Glomerular endothelial cell (primary cell): ENCODE results near the gene RAI14. TPM values are rescaled to one million over a fixed set of nuclear protein-coding genes. Genes with fewer than 3 reads are reported as not detected.
A peak's percentile ranks its signal among the peaks of the same experiment; 100 is the strongest.

Experiments
- DNase-seq: peaks from one replicate; pipeline ENCODE4 v3.0.0-alpha.2; 2011; ENCODE audit warnings: low read depth, low spot score; ENCODE audit errors: extremely low read depth
- total RNA-seq: library from RNA; depleted of rRNA; stranded (reverse); fragments of >200 nt; gene quantifications from 2 replicates; pipeline ENCODE4 v1.2.3, GENCODE V29; 2015

Gene RAI14
- total RNA-seq, 1 donor from 2014 or later = 250 TPM

DNA sequence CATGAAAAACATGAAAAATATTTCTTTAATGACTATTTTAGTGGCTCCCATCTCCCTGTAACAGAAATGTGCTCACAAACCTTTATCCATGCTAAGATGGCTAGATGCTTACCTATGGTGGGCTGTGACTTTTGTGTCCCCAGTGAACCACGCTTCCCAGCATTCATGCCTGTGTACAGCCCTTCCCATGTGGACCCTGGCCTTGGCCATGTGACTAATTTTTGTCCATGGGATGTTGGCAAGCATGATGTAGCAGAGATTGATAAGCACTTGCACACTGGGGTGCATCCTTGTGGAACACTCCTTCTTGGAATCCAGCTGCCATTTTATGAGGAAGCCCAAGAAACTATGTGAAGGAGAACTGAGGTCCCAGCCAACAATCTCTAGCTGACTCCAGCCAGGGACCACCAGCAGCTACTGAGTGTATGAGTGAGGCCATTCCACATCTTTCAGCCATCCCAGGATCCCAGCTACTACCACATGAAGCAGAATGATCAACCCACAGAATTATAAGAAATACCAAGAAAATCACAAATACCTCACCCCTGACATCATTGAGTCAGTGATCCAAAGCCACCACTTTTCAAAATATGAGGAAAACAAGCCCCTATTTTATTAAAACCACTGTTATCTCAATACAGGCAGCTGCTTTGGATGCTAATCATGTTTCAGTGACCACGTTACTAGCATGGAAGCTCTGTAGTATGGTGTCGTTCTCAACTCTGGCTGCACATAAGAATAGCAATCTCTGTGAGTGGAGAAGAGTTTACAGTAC, 16.1 kb upstream of the RAI14 start:
- no peak for DNase-seq

DNA sequence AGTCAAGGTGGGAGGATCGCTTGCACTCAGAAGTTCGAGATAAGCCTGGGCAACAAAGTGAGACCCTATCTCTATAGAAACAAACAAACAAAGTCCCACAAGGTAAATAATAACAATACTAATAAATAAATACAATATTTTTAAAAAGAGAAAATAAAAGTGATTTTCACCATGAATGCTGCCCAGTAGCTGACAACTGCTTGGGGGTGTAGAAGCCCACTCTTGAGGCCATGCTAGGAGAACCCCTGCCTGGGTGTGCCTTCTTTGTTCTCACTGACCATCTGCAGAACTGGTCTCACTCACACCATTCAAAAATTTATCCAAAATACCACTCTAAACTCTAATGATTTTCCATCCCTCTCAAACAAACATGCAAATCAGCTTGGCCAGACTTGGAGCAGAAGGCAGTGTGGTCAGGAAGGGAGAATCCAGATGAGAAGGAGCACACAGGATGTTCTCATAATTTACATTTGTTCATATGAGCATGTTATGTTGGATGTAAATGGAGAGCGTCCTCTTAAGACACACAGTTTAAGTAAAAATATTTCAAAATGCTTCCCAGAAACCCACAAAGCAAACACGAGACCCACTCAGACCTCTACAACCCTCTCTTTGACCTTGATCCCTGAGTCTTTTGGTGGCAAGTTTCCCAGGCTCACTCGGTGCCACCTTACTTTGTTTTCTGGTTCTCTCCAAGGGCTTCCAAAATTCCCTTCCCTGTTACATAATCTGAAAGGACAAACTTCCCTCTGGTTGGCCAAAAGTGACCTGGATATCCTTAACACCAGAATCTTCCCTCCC, 7.9 kb upstream of the RAI14 start:
- DNase-seq = no peak

DNA sequence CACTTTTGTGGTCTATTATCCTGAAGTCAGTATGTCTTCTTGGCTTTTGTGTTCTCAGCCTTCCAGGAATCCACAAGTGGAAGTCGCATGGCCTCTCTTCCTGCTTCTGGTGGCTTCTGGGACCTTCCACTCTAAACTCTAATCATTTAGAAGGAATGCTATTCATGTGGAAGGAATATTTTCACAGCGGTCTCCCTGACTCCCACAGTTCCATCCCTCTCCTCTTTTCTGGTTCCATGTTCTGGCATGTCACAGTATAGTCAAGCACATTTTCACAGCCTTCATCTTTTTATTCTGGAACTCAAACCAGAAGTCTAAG, 7.3 kb upstream of the RAI14 start:
- DNase-seq = no peak

DNA sequence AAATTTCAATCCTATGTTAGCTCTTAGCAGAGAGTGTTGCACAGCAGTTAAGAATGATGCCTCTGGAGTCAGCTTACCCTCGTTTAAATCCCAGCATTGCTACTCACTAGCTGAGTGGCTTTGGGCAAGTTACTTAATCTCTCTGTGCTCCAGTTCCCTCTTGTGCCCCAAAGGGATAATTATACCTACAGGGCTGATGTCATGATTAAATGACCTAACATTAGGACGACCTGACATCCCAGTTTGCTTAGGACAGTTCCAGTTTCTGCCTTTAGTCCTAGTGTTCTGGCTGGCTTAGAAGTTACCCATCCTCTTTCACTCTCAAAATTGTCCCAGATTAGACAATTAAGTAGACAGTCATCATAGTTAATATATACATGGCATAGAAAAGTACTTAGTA, 4.3 kb upstream of the RAI14 start:
- no peak for DNase-seq

DNA sequence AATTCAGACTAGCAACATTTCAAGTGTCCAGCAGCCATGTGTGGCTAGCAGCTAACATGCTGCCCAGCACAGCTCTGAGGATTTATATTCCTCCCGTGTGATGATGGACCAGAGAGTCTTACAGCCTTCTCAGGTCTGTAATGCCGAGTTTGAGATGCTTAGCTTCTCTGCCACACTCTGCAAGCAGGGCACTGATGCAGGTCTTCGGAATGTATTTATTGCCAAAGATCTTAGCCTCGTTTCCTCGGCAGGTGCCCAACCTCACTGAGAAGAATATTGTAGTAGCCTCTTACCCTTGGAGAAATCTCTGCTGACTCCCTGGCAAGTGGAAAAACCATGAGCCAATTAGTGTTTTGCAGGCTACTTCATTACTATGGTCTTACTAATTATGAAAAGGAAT, 3.7 kb upstream of the RAI14 start:
- DNase-seq = no peak

DNA sequence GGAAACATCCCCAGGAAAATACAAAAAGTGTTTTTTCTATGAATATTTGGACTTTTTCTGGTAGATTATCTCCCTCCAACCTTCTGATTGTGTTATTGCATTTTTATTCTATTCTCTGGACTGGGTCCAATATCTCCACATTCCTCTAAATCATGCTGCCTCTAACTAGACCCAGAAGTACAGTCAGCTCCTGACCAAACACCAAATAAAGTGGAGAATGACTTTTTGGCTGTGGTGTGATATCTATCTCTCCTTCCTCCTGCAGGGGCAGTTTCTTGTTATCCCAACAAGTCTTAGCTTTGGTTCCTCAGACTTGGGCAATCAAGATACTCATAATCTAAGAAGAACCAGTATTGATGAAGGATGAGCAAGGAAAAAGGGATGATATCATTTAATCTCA, 3.2 kb upstream of the RAI14 start:
- DNase-seq = no peak

DNA sequence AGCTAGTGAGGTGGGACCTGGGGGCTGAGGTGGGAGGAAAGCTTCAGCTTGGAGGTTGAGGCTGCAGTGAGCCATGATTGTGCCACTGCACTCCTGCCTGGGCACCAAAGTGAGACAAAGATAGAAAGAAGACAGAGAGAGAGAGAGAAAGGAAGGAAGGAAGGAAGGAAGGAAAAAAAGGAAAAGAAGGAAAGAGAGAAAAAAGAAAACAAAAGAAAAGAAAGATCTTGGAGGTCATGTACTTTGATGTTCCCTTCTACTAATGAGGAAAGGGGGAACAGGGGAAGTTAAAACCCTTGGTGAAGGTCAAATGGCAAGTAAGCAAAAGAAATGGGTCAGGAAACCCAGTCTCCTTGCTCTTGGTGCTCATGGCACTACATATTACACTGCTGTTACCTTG, 2.4 kb upstream of the RAI14 start:
- DNase-seq = no peak

DNA sequence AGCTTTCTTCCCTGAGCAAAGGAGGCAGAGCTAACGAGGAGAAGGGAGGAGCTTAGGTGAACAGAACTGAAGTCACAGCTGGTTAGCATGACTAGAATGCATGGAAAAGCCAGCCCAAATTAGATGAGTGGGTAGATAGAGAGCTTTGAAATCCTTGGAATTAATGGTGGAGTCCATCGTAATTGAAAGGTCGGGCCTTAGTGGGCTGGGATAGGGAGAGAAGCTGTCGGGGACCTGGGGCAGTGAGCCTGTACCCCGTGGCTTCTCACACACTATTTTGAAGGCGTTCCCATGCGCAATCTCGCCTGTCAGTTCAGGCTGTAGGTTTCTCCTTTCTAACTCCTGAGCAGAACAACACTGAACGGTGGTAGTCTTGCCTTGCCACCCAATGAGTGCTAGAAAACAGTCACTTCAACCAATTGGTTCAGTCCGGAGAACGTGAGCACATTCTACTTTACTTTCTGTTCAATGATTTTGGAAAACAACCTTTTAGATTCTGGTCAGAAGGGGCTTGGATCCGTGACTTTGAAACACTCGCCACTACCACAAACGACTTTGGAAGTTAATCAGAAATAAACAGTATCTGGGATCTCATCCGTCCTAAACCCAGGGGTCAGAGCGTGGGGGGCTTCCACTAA, 655 bp upstream of the RAI14 start:
- DNase-seq = peak; percentile 68

DNA sequence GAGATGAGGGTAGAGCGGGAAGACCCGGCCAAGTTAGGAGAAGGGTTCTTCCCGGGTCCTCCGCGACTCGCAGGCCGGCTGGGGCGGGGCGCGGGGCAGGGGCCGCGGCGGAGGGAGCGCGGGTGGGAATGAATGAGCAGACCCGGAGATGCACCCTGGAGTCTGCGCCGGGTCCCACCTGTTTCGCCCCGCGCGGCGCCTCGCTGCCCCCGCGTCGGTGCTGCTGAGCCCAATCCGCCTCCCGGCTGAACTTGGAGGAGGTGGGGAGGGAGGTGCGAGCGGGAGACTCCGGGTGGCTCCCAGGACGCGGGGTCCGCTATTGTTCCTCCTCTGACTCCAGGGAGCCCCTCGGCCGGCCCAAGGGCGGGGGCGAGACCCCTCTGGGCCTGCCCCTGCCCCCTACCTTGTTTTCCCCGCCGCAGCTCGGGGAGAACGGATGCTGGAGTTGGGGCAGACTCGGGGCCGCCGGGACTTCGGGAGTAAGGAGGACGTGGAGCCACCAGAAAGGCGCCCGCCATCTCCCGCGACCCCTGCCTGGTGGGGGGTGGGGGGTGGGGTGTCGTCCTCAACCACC, 659 bp downstream of the RAI14 start:
- no peak for DNase-seq

DNA sequence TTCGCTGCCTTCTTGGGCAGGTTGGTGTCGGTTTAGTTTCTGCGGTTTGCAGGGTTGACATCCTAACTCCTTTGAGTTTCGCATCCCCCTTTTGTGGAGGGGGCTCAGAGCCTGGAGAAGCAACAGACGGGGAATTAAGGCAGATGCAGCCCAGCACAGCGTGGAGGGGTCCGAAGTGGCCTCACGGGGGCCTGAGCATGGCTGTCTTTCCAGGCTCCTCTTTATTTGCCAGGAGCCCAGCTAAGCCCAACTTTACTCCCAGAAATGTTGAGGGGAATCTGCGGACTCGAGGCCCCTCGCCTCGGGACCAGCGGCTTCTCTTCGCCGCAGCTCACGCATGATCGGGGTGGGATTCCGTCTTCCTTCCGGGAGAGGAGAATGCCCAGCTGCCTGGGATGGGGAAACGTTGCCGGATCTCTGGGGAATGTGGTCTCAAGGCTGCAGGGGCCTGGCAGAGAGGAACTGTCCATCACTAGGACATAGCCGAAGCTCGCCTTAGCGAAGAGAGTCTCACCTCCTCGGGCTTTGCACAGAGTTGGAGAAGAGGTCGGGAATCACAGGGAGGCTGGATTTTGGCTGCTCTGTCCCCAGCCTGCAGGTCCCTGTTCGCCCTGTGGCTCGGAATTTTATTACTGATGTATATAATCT, 1.3 kb downstream of the RAI14 start:
- DNase-seq = no peak

DNA sequence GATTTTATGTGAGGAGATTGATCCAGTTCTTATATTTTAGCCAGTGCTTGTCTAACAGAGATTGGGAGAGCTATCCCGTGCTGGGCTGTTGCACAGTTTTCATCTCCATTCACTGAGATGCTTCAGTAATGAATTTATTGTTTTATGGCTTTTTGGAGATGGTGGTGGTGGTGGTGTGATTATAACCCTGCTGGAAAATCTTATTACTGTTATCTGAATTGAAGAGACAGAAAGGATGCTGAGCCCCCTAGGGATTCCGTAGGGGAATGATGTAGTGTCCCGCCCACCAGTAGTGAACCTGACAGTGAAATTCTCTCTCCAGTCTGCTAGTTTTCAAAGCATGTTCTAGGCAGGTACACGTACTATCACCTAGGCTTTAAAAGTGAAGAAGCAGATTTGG, 1.9 kb downstream of the RAI14 start:
- DNase-seq = no peak

DNA sequence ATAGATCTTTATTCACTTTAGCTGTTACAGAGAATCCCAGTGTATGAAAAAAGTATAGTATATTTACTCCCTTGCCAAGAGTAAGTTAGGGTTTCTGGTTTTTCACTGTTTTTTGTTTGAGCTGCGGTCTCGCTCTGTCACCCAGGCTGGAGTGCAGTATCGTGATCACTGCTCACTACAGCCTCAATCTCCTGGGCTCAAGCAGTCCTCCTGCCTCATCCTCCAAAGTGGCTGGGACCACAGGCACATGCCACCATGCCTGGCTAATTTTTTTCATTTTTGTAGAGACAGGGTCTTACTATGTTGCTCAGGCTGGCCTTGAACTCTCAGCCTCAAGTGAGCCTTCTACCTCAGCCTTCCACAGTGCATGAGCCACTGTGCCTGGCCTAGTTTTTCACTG, 3.0 kb downstream of the RAI14 start:
- DNase-seq = no peak

DNA sequence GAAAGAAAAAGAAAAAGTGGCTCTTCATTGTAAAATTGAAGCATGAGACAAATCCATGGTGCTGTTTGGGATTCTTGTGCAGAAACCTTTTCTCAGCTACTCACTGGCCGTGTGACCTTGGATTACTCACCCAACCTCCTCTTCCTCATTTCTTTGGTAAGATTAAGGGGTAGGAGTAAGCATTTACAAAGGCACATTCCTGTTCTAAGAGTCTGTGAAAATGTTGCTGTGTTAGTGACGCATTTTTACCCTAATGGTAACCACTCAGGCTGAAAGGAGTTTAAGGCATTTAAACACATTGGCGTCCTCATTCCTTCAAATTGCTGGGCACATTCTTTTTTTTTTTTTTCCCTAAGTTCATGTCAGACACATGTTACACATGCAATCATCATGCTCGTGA, 4.3 kb downstream of the RAI14 start:
- DNase-seq = peak; percentile 72

DNA sequence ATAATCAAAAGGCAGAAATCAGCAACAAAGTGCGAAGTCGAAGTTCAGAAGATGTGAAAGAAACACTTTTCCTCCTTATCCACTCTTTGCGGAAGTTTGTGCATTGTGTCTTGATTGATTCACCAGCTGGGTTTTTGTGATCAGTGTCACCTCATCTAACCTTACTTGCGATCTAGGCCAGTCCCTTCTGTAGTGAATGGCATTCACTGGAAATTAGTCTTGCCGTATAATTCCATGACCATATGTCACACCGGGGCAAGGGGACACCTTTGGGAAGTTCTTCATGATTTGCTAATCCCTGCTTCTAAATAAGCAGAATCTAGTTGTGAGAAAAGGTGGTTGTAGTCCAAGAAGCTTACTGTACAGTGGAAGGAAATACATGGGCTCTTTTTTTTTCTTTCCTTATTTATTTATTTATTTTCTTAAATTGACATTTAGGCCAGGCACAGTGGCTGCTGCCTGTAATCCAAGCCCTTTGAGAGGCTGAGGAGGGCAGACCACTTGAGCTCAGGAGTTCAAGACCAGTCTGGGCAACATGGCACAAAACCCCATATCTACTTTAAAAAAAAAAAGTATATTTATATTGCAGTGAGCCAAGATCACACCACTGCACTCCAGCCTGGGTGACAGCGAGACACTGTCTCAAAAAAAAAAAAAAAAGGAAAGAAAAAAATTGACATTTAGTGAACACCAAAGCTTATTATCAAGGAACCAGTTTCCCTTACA, 7.8 kb downstream of the RAI14 start:
- DNase-seq = no peak

DNA sequence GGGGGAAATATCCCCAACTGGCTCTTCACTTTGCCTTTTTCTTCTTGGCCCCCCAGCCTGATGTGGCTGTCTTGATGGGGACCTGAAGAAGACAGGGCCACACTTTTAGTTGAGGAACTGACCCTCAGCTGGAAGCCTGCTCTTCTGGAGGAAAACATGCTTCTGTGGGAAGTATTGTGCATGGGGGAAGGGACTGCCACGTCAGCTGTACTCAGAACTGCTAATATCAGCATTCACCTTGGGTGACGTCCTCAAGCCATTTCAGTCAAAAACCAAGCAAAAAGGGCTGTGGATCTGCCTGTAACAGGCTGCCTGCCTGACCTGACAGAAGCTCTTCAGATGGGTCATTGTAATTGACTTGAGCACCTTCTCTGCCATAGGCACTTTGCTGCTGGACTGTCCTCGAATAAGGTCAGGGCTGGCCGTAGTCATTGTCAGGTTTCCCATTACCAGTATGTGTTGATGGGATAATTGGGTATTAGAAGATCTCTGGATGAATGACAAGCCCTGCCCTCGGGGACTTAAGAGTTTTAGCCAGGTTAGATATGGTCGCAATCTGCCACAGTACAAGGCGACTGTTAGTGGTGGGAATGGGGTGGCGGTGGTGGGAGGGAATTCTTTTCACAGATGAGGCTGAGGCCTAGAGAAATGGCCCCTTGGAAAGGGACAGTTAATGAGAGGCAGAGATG, 10.4 kb downstream of the RAI14 start:
- no peak for DNase-seq

DNA sequence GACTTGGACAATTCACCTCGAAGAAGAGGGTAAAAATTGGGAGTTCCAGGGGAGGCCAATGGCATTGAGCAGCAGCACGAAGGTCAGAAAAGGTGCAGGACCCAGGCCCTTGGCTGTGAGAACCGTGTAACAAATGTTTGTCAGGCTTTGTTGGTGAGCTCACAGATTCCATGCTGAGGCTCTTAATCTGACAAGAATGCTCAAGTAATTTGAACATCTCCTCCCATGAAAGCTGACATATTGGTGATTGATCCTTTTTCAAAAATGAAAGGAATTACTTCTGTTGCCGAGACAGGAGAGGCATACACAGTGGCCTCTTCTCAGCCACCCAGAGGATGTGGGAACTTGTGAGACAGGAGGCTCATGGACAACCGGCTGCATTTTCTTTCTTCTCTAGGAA, 11.6 kb downstream of the RAI14 start:
- no peak for DNase-seq

DNA sequence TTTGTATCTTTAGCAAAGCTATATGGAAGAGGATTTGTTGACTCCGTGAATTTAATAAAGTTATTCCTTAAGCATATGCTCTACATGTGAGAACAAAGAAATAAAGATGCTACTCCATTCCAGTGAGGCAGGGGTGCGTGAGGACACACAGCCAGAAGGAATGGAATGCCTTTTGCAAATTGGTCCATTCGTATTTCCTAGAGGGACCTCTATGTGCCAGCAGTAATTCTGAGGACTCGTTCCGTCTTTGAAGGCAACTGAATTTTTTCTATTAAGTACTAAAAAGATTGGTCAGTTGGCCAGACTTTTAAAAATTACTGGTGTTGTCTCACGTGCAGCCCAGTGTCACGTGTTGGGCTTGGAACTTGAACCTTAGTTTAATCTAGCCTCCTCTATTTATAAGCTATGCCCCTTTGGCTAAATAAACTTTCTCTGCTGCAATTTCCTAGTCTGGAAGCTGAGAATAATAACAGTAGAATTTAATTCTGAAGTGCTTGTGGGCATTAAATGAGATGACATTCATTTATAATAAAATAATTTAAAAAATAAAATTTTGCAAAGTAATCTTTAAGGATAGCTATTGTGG, 13.9 kb downstream of the RAI14 start:
- no peak for DNase-seq

DNA sequence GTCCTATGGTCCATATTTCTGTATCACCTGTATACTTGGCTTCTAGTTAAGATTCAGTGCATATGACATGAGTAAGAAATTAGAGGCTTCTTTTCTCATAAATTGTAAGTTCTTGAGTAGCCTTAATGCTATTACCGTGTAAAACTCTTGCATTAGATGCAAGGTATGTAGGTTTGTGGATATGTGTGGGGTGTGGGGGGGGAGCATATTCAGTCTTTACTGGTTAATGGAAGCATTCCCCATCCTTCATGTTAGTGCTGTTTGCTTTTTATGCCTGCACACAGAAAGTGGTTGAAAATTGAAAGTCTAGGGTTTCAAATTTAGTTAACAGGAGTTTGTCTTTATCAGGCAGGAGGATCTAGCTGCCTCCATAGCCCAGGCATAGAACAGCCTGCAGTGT, 16.1 kb downstream of the RAI14 start:
- DNase-seq = no peak

DNA sequence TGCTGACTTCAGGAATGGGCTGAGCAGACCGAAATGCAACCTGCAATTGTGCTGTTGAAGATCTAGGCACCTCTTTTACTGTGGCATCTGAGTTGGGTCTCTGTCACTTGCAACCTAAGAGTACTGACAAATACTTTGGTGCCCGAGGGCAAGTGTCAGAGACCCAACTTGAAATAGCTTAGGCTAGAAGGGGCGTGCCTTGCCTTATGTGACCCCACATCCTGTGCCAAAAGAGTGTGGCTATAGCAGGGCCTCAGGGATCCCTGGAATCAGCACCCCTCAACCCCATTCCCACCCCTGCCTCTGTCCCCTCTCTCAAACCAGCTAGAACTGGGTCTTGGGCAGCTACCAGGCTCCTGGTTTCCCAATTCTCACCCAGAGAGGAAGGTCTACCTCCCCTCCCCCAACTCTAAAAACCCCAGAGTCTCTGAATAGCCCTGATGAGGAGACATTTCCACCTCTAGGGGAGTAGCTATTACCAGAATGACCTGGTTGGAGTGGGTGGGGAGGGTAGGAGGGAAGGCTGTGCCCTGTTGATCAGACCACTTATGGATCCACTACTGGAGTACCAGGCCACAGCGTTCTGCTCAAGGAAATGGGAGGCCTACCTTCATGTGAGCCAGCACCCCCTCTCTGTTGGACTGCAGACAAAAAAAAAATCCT, 17.5 kb downstream of the RAI14 start:
- DNase-seq = no peak
